GM18498 (cell line): Measurements from ENCODE around the gene CLSTN2.
A peak's percentile ranks its signal among the peaks of the same experiment; 100 is the strongest.

Experiments used
- ATAC-seq: cut with Tn5 transposase; IDR thresholded peaks from one replicate; pipeline ENCODE4 v1.9.1; 2021; ENCODE audit warnings: mild to moderate bottlenecking, moderate library complexity; ENCODE audit not compliant: unreplicated experiment

Gene CLSTN2

DNA sequence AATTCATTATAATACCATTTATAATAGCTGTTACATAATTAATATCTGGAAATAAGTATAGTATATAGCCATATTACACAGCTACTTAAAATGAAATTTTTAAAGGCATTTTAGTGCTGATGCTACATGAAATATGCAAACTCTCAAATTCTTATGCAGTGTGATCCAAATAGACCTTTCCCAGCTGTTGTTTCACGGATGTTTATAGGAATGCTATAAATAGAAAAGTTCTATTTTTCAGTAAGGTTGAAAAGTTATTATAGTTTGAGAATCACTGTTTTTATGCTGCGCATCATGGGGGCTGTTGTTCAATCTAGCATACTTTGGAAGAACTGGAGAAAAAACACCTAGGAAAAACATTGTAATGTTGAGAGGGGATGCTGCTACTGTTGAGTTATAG, 595.1 kb downstream of the CLSTN2 start:
- ATAC-seq = no peak

DNA sequence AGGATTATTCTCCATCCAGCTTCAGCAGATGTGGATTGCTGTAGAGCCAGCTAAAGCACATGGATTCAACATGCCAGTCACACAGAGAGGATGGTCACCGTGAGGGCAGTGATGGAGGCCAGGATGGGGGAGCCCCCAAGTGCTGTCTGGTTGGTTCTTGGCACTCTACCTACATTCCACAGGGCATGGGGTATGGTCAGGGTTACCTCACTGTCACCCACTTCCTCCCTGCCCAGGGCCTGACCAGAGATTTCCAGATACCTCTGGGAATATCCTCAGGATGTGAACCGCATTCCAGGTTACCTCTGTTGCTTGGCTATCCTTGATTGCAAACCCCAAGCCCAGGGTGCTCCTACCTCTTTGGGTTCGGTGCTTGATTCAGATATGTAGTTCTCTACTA, 595.6 kb downstream of the CLSTN2 start:
- no peak for ATAC-seq

DNA sequence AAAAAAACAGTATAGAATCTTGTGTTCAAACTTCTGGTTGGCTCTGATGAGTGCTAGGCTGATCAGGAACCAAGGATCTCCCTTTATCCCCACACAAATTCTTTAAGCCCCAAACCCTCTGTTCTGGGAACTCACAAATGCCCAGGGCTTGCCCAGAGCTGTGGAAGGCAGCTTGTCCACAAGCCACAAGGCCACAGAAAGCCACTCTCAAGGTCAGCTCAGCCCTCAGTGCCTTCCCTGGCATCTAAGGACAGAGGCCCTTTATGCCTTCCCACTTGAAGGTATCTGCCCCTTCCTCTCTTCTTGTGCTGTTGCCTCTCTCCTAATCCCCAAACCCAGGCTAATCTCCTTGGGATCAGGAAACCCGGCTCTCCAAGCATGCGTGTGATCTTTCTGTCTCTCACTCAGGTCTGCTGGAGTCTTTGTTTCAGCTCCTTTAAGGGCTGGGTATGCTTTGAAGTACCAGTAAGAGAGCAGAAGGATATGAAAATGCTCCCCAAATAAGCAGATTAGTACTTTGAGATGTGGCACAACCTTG, 597.9 kb downstream of the CLSTN2 start:
- ATAC-seq = no peak

DNA sequence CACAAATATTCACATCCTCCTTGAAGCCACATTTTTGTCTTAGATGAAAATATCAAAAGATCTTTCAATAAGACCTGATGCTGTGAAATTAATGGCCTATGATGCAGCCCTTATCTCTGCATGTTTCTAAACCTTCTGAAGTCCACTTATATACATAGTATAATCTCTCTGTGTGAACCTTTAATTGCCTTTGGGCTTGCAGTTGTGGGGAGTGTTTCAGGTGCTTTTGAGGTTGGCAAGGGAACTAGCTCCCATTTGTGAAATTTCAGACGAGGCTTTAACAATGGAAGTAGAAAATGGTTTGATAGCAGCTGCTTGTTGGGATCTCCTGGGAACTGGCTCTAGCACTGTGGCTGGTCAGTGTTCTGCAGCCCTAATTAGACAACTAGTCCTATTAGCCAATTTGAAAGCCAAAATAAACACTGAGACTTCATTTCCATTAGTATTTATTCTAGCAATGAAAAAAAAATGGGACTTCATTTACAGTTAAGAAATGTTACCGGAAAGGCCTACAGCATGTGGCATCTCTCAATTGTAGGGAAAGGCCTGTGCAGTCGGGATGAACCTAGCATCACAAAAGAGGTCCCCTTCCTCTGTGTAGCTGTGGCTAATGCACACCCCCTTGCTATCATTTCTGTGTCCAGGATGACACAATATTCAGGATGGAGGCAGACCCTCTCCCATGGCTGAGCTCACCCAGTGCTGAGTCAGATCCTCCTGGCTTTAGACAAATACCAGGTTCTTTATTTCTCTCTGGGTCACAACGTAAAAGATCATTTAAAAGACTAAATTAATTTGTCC, 602.1 kb downstream of the CLSTN2 start:
- no peak for ATAC-seq

DNA sequence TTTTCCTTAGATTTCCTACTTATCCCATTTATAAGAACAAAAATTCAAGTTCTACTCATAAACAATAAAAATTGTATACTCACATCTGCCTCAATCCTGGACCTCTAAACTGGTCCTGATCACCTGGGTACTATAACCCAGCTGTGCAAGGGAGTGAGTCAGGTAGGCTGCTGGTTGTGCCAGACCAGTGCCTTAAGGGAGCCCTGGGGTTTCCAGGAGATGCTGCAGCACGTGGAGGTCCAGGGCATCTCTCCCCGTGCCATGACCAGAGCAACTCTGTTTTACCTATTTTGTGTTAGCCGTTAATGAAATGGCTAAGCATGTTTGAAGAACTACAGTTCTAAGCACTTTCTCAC, 602.7 kb downstream of the CLSTN2 start:
- no peak for ATAC-seq

DNA sequence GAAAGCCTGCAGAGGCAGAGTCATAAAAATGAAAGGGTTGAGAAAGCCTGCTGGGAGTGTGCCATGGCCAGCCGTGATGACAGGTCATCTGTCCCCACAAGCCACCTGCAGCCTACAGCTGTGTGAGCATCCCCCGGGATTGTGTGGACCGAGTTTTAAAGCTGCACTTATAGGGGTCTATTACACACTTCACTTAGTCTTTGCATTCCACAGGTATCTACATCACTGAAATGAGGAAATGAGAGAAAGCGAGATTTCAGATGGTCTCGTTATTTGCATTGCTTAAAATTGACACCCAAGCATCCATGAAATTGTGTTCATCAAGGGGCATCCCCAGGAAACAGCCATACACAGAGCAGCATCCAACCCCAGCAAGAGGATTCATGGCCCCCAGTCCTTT, 605.3 kb downstream of the CLSTN2 start:
- ATAC-seq = peak; percentile 75

DNA sequence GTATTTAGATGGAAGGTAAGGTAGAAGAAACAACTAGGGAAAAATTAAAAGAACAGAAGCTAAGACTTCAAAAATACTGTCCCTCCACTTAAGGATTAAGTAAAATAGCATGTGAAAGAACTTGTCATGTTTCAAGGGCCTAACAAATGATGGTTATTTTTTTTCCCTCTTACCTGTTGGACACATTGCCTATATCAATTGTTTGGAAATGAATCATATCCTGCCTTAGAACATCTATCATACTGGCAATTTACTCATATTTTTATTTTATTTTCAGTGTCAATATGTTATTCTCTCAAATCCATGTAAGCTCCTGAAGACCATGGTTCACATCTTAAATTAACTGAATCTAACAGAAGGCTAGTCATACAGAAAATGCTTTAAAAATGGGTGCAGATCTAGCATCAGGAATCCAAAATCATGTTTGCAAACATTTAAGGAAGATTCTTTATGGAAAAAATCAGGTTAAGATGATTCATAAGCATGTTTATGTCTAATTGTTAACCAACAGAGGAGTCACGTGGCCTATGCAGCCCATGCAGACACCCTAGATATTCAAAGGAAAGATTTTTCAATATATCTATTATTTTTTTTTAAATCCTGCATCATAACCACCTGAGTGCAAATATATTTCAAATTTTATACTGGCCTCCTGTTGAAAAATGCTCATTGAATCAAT, 607.1 kb downstream of the CLSTN2 start:
- ATAC-seq = no peak

DNA sequence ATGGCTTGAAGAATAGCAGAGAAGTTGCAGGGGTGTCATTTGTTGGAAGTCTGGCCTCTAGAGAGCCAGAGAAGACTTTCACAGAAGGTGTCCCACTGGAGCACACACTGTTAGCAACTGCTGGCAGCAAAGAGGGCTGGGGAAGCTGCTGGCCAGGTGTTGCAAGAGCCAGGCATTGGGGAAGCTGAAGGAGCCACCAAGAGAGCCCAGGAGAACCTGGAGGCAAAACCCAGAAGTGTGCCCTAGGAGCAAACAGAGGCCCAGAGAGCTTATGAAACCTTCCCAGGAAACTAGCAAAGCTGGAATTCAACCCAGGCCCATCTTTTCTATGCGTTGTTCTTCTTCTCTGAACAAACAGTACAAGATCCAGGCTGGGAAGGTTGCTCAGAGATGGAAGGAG, 610.2 kb downstream of the CLSTN2 start:
- no peak for ATAC-seq

DNA sequence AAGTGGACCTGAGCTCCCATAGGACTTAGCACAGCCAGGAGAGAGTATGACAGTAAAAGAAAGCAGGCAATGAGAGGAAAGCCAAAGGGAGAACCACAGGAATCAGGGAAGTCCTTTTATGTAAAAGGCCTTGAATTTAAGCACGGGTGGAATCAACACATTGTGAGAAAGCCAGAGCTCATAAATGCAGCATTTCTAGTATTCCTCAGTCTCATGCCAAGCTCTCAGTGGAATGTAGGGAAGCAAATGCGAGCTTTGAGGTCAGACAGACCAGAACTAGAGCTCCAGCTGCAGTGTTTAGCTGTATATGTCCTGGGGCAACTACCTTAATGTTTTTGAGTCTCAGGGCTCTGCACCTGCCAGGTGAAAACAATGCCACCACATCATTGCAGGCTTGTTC, 610.8 kb downstream of the CLSTN2 start:
- ATAC-seq = no peak

DNA sequence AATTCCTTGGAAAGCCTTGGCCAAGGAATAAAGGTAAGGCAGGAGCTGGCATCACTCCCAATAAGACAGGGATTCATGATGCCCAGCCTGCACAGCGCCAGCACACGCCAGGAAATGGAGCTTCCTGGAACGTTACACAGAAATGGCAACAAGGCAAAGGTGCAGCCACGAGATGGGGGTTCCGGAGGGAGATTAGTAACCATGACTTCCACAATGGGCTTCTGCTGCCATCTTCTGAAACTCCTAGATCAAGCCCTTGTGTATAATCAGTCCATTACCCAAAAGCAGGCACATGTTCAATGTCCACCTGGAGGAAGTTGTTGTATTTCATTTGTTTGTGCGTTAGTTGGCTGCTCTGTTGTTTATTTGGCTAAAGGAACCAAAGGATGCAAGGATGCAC, 611.7 kb downstream of the CLSTN2 start:
- no peak for ATAC-seq

DNA sequence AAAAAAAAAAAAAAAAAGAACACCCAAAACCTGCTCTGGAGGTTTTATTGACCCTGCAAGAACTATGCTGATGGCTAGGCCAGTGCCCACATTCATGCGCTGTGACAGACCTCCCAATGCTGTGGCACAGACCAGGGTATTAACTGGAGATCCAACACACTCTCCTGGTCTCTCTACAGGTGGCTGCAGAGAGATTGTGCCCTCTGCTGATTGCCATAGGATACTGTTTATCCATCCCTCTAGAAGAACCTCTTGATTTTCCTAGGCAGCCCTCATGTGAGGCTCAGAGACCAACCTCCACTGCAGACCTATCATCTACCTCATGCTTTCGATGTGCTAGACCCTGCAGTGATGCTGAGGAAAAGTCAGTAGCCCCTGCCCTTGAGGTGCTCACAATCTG, 617.4 kb downstream of the CLSTN2 start:
- no peak for ATAC-seq

DNA sequence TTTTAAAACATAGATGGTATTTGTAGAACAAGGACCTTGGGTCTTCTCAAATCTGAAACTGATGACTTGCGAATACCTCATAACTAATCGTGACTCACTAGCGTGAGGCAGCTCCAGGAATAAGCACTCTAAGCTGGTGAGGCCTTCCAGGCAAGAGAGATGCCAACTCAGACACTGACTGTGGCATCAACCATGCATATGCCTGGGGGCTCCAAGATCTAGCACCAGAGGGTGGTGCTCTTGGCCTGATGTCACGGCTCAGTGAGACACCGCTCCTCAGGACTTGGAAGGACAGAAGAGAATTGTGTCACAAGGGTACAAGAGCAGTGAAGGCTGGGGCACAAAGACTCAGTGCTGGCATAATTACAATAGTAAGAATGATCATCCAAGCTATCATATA, 617.9 kb downstream of the CLSTN2 start:
- ATAC-seq = no peak

DNA sequence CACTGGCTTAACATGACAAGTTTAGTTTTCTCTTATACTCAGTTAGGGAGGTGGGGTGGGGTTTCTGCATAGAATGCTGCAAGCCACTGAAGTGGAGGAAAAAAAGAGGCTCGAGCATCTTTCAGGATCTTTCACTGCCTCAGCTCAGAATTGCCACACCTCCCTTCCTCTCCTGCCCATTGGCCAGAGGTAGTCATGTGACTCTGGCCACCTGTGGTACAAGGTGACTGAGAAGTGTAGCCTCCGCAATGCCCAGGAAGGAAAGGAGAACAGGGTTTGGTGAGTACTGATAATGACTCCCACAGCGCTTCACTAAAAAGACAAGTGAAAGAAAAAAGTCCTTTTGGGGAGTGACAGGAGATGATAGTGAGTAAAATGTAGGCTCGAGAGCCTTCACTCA, 618.6 kb downstream of the CLSTN2 start:
- ATAC-seq = no peak

DNA sequence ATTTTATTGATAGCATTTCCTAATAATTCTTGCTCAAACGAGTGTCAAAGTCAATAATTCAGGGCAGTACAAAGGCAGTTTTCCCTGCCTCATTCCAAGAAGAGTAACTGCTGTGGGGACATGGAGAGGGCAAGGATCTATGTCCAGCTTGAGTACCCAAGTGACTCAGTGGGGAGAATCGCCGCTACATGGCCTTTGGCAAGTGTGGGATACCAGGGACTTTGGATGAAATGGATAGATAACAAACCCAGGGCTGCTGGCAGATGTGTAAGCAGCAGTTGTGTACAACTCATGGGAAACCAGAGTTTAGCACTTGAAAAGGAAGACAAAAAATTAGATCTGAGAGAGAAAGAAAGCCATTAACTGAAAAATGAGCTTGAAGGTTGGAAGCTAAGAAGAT, 620.7 kb downstream of the CLSTN2 start:
- no peak for ATAC-seq

DNA sequence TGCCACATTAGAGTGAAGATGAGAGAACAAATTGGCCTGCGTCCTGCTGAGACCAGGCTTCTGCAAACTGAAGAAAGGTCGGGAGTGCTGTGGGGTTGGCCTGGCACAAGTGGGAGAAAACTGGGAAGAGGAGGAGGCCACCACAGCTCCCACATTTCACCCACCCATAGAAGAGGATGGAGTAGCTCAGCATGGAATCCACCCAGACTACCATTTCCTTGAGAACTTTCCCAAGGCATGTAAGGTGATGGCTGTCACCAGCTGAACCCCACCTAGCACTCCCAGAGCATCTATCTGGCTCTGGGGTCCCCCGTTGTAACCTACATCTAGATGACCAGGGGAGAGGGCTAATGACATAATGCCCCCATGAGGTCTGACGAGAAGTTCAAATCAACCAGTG, 622.5 kb downstream of the CLSTN2 start:
- no peak for ATAC-seq

DNA sequence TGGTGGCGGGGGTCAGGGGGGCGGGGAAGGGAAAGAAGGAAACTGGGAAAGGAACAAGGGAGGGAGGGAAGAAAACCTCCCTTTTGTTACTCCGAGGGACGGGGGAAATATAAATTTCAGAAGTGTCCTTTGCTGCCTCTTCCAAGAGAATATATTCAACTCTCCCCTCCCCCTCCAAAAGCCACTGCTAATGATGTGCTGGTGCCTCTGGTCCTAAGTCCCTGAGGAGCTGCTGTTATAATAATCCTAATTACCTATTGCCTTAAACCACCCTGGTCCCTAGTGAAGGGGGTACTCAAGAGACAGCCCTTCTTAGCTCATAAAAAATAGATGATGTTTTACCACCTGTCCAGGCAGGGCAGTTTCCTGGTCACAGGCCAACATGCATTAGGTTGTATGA, 624.6 kb downstream of the CLSTN2 start:
- ATAC-seq = no peak

DNA sequence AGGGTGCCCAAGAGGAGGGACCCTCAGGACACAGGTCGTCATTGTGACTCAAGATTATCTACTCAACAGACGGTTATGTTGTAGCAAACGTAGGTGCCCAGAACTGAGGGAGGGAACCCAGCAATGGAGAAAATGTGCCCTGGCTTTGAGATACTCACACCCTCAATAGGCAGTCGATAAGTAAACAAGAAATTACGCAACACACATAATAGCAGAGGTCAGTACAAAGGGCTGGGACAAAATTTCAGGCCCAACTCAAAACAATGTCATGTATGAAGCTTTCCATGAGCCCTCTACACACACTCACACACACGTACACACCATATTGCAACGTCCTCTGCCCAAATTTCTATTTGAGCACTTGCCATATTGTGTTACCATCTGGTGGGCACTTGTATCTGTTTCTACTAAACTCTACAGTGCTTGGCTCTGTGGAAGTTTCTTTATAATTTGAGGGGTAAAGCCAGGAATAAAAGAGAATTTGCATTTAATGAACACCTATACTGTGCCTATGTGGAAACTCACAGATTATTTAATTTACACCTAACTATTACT, 628.3 kb downstream of the CLSTN2 start:
- no peak for ATAC-seq

DNA sequence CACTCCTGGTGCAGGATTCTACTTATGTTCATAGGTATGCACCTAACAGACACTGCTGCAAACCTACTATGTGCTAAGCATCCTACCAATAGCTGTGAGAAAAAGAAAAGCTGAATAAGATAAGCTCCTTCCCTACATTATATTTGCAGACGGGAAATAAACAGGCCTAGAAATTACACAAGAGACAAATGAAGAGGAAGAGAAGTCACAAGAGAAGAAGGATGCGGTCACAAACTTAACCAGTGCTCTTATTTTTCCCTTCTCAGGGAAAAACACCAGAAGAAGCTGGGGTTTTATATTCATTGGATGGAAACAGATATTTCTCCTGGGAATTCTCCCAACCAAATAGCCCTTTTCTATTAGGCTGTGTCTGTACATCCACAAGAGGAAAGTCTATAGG, 633.1 kb downstream of the CLSTN2 start:
- no peak for ATAC-seq

DNA sequence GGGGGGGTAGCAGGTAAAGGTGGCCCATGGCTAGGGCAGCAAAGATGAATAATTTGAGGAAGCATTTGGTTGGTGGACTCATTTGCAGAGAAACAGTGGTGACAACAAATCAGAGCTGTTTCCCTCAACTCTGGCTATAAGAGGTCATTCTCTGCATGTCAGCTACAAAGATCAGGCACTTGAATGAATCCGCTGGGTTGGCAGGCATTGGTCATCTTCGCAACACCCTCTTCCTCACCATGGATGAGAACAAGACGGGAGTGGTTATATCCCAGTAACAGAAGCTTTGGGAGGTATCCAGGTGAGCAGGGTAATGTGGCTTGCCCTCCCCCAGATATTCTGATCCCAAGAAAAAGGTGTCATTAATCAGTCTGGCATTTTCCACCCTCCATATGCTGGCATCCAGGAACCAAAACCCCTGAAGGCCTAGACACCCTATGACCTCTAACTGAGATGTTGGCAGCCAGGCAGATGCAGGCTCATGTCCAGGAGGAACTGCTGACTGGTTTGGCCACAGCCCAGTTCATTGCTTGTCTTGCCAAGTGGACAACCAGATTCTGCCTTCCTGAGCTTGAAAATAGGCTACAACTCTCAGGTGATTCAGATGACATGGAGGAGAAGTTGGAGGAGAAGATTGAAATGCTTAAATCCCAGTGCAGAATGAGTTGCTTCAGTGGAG, 634.0 kb downstream of the CLSTN2 start:
- no peak for ATAC-seq

DNA sequence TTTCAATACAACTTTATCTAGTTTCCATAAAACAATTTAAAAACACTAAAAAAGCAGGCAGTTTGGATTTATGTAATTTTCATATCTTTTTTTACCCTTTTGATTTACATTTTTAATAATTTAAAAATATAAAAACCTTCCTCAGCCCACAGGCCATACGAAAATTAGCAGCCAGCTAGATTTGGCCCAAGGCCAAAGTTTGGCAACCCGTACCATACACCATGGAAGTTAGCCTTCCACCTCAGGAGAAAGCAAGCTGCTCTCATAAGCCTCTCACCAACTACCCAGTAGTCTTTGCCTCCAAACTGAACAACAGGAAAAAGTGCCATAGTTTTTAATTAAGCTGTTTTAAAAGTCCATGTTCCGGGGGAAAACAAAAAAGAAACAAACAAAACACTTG, 635.6 kb downstream of the CLSTN2 start:
- no peak for ATAC-seq

DNA sequence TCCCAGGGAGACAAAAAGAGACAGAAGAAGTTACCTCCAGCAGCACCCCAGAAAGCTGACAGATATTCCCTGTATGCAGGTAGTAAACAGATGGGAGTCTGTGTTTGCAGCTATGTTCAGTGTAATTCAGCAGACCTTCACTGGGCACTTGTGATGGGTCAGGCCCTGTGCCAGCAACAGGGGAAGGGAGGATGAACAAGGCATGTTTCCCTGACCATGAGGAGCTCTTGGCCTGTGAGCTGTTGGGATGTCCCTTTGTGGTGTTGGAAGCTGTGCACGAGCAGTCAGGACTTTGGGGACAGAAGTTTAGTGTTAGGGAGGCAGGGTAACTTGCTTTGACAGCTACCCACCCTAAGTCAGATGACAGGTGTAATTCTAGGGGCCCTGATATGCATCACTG, 636.9 kb downstream of the CLSTN2 start:
- no peak for ATAC-seq

DNA sequence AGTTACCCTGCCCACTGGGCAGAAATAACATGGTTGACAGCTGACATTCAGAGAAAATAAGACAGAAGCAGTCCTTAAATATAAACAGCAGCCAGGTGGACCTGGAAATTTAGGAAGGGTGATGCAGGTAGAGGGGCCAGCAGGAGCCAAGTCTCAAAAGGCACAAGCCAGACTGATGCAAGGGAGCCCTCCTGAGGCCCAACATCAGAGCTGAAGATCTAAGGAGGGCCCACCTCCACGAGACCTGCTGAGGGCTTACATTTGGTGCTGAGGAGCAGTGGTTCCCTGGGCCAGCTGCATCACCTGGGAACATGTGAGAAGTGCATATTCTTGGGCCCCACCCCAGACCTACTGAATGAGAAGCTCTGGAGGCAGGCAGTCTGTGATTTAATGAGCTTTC, 637.3 kb downstream of the CLSTN2 start:
- no peak for ATAC-seq
